Panc1 (cell line): ENCODE measurements around the gene RNF115. TPM values are rescaled to one million over a fixed set of nuclear protein-coding genes. Genes with fewer than 3 reads are reported as not detected.

Experiments used
- ATAC-seq: fragments of 200-7000 bp; cut with Tn5 transposase; 2 replicates; pipeline ENCODE4 v1.9.1; 2020; ENCODE audit warnings: mild to moderate bottlenecking, moderate library complexity
- BruUV-seq: library from RNA; stranded (reverse); fragments of 400-500 nt; replicated peaks from 2 replicates; lab custom pipeline; 2021; lab: Mats Ljungman, UMichigan
- CTCF ChIA-PET: fragments of 300-600 bp; sonication (Branson Sonifier 250); formaldehyde crosslinking; loops from one replicate; lab custom pipeline; 2022; ENCODE audit warnings: antibody characterized with exemption; lab: Charles Lee
- POLR2A ChIA-PET: fragments of 300-600 bp; sonication (Branson Sonifier 250); formaldehyde crosslinking; loops from one replicate; lab custom pipeline; 2022; ENCODE audit warnings: antibody characterized with exemption; lab: Charles Lee
- DNase-seq: peaks from one replicate; pipeline ENCODE4 v3.0.0-alpha.2; 2010; ENCODE audit warnings: low read depth, low spot score
- H3K27ac ChIP-seq: 2 replicates; pipeline ENCODE4 v1.5.1; 2011; ENCODE audit warnings: mild to moderate bottlenecking, low read length, inconsistent platforms
- H3K27me3 ChIP-seq: fragments of 200-500 bp; sonication (Bioruptor generic); 2 replicates; pipeline ENCODE4 v1.6.0; 2014; ENCODE audit warnings: low read length, inconsistent platforms; ENCODE audit not compliant: control insufficient read depth, insufficient read depth
- H3K36me3 ChIP-seq: fragments of 200-500 bp; sonication (Bioruptor generic); 2 replicates; pipeline ENCODE4 v1.5.1; 2014; ENCODE audit warnings: inconsistent platforms, mild to moderate bottlenecking, low read length, moderate library complexity; ENCODE audit not compliant: control insufficient read depth, insufficient read depth
- H3K4me1 ChIP-seq: 2 replicates; pipeline ENCODE4 v1.5.1; 2011; ENCODE audit warnings: inconsistent platforms, mild to moderate bottlenecking, low read length, moderate library complexity; ENCODE audit not compliant: control insufficient read depth, insufficient read depth
- H3K4me3 ChIP-seq, 2 experiments: 2 replicates each; pipeline ENCODE4 v1.5.1; 2011 to 2012; ENCODE audit warnings: low read depth in 2 of 2, low read length in 2 of 2, mild to moderate bottlenecking in 2 of 2, inconsistent platforms in 1 of 2, moderate library complexity in 1 of 2
- H3K9me3 ChIP-seq: fragments of 200-500 bp; sonication (Bioruptor generic); 2 replicates; pipeline ENCODE4 v1.5.1; 2014; ENCODE audit warnings: low read depth, mild to moderate bottlenecking, inconsistent platforms, low read length, moderate library complexity; ENCODE audit not compliant: control insufficient read depth, insufficient read depth
- CTCF ChIP-seq: fragments of 450-650 bp; IDR thresholded peaks from 2 replicates; pipeline ENCODE4 v1.5.1; 2017; ENCODE audit warnings: mild to moderate bottlenecking
- POLR2AphosphoS5 ChIP-seq: IDR thresholded peaks from 2 replicates; pipeline ENCODE4 v1.6.1; 2012; ENCODE audit warnings: mild to moderate bottlenecking, low read depth, low read length, moderate library complexity
- in situ Hi-C: cut with HindIII; loops from 2 replicates; pipeline ENCODE4 v1.10.0; 2016; ENCODE audit warnings: low sequenced_read_pairs, low pct_unique_long_range_greater_than_20kb
- intact Hi-C: fragments of 100-400 bp; cut with micrococcal nuclease; formaldehyde crosslinking; loops from one replicate; pipeline ENCODE4 v1.10.0; 2022; ENCODE audit not compliant: unreplicated experiment
- total RNA-seq: library from RNA; stranded (reverse); gene quantifications from one replicate; pipeline ENCODE4 v1.2.1, GENCODE V29; 2021; ENCODE audit not compliant: unreplicated experiment
- TF ChIP-seq, protein P1 (sequence below), 2 experiments: IDR thresholded peaks; 2 replicates each; pipeline ENCODE4 v1.6.1; 2011 to 2012; ENCODE audit warnings: low read depth in 2 of 2, control low read depth in 1 of 2, low read length in 1 of 2, mild to moderate bottlenecking in 1 of 2, moderate library complexity in 1 of 2; ENCODE audit not compliant: insufficient read depth in 1 of 2

Gene RNF115
- total RNA-seq, 1 experiment from 2014 or later = 14.5 TPM

DNA sequence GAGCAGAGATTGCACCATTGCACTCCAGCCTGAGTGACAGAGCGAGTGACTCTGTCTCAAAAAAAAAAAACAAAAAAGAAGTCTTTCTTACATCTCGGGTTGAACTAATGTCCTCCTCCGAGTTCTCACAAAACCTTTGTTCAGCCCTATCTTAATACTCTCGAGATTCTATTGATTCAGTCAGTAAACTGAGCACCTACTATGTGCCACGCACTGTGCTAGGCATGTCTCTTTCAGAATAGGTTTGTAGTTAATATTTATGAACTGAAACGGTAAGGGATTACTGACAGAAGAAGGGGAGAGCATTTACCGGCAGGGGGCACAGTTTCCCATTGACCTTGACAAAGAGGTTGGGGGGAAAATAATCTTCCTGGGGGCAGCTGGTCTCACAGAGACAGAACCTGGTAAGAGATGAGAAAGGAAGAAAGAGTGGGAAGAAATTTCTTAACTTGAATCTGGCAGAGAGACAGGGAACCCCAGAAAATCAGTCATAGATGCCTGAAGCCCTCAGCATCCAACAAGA, 31.6 kb upstream of the RNF115 start:
- peaks cover 17% of the 10 kb centered on the region; the same call in 1 of the 2 replicates for H3K36me3 ChIP-seq
- BruUV-seq = no TSS peak
- ChIA-PET CTCF (no interaction called here), POLR2A (no interaction called here)
- peak; percentile 61; the same call in 1 of the 2 replicates for TF ChIP-seq CTCF
- no peak for TF ChIP-seq POLR2AphosphoS5
- no peak for ATAC-seq
- H3K27me3 ChIP-seq = no peaks in the 10 kb centered on the region
- H3K4me3 ChIP-seq = no peak overlapping the region
- DNase-seq = no peak
- in situ Hi-C loops = no loop called here
- H3K4me1 ChIP-seq = peaks cover 14% of the 10 kb centered on the region
- intact Hi-C loops = loop anchor here (10.0 kb wide), 1 partner anchor 59 kb away; the partner anchor contains the start of genes ITGA10 and PEX11B
- H3K9me3 ChIP-seq = no peaks in the 10 kb centered on the region
- no peak overlapping the region for H3K27ac ChIP-seq

DNA sequence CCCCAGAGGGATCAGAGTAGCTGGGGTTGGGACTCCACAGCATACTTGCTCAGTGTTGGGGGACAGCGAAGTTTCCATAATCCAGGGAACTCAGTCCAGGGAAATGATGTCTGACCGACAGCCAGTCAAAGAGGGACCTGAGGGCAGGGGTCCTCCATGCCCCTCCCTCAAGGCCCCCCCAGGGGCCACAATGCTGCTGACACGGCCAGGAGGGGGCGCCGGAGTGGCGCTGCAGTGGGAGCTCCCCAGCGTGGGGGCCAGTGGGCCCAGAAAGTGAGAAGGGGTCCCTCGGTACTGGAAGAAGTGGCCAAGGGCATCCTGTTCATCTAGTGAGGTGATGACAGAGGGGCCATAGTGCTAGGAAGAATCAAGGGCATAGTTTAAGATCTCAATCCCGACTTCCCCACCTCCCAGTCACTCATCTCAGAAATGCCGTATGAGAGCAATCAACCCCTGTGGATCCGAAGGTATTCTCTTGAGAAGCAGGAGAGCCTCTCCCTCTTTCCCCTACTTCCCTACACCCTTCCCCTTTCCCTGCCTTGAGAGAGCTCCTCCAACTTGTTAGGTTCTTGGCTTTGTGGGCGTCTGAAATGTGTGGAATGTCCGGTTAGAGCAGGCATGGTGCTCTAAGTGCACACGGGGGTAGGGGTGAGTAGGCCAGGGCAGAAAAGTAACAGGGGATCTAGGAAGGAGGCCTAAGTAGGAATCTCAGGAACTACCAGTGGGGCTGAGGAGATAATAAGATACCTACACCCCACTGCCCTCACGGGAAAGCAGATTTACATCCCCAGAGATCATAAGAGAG, 25.7 kb upstream of the RNF115 start:
- Histone ChIP-seq H3K4me3 (no peak overlapping the region), H3K27me3 (no peaks in the 10 kb centered on the region), H3K36me3 (peaks cover 8% of the 10 kb centered on the region; the same call in 1 of the 2 replicates), H3K27ac (no peak overlapping the region), H3K9me3 (no peaks in the 10 kb centered on the region), H3K4me1 (0 out of 2 replicates have a peak, but pooled peaks cover 4% of the 10 kb centered on the region)
- BruUV-seq = no TSS peak
- CTCF ChIA-PET = interaction anchor here (1.2 to 1.5 kb wide), 2 partner anchors 10 to 42 kb away, joined by 3 to 4 read pairs; partner anchors contain the start of gene PIAS3
- TF ChIP-seq, protein P1, sequence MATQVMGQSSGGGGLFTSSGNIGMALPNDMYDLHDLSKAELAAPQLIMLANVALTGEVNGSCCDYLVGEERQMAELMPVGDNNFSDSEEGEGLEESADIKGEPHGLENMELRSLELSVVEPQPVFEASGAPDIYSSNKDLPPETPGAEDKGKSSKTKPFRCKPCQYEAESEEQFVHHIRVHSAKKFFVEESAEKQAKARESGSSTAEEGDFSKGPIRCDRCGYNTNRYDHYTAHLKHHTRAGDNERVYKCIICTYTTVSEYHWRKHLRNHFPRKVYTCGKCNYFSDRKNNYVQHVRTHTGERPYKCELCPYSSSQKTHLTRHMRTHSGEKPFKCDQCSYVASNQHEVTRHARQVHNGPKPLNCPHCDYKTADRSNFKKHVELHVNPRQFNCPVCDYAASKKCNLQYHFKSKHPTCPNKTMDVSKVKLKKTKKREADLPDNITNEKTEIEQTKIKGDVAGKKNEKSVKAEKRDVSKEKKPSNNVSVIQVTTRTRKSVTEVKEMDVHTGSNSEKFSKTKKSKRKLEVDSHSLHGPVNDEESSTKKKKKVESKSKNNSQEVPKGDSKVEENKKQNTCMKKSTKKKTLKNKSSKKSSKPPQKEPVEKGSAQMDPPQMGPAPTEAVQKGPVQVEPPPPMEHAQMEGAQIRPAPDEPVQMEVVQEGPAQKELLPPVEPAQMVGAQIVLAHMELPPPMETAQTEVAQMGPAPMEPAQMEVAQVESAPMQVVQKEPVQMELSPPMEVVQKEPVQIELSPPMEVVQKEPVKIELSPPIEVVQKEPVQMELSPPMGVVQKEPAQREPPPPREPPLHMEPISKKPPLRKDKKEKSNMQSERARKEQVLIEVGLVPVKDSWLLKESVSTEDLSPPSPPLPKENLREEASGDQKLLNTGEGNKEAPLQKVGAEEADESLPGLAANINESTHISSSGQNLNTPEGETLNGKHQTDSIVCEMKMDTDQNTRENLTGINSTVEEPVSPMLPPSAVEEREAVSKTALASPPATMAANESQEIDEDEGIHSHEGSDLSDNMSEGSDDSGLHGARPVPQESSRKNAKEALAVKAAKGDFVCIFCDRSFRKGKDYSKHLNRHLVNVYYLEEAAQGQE (IDR thresholded peaks at IDR 0.05; ENCODE audit: insufficient read depth in 1 of 2, low read depth in 2 of 2, low read length in 1 of 2) = no peak
- TF ChIP-seq CTCF = peak; percentile 82
- in situ Hi-C loops (no loop called here), intact Hi-C loops (loop anchor here (5.0 to 10.0 kb wide), 2 partner anchors 65 to 163 kb away; partner anchors contain the start of genes ITGA10 and PEX11B)
- POLR2A ChIA-PET = no interaction called here
- ATAC-seq = no peak
- DNase-seq = no peak
